Transverse colon (tissue), 4 donors: ENCODE measurements around the gene SEMA3E.

Experiments
- POLR2AphosphoS5 ChIP-seq, 3 donors: sonication (generic); formaldehyde crosslinking; IDR thresholded peaks; one replicate each; pipeline ENCODE4 v1.6.1; 2016; ENCODE audit warnings: antibody characterized with exemption in 3 of 3
- TF ChIP-seq, protein P1 (sequence below), 5 experiments: fragments of 200-600 bp in 3 of 5; fragments of 450-650 bp in 2 of 5; sonication (generic) in 3 of 5; IDR thresholded peaks; 1 replicate in 2 of 5; 2 replicates in 3 of 5; pipeline ENCODE4 v1.5.1; 2016 to 2017; ENCODE audit warnings: antibody characterized with exemption in 5 of 5, inconsistent platforms in 3 of 5, mild to moderate bottlenecking in 2 of 5, moderate library complexity in 1 of 5

DNA sequence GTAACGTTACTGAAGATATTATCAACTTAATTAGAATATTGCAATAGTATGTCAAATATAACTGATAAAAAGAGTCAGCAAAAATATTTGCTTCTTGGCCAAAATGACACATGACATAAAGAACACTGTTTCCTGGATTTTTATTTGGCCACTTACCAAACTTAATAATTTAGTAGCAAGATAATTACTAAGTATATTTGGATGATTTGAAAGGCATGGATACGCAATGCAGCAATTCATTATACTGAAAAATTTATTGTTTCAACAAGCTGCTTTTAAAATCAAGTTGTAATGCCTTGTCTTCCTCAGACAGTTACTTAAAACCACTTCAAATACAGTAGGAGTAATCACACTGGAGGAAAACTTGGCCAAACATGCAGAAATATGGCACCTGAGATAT is 234.0 kb downstream of the SEMA3E start:
- TF ChIP-seq, protein P1, sequence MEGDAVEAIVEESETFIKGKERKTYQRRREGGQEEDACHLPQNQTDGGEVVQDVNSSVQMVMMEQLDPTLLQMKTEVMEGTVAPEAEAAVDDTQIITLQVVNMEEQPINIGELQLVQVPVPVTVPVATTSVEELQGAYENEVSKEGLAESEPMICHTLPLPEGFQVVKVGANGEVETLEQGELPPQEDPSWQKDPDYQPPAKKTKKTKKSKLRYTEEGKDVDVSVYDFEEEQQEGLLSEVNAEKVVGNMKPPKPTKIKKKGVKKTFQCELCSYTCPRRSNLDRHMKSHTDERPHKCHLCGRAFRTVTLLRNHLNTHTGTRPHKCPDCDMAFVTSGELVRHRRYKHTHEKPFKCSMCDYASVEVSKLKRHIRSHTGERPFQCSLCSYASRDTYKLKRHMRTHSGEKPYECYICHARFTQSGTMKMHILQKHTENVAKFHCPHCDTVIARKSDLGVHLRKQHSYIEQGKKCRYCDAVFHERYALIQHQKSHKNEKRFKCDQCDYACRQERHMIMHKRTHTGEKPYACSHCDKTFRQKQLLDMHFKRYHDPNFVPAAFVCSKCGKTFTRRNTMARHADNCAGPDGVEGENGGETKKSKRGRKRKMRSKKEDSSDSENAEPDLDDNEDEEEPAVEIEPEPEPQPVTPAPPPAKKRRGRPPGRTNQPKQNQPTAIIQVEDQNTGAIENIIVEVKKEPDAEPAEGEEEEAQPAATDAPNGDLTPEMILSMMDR (IDR thresholded peaks at IDR 0.05), result no peak
- TF ChIP-seq POLR2AphosphoS5 (IDR thresholded peaks at IDR 0.05), result no peak
